ENCODE measurements around the gene ELL. TPM values are rescaled to one million over a fixed set of nuclear protein-coding genes. Genes with fewer than 3 reads are reported as not detected.
A peak's percentile ranks its signal among the peaks of the same experiment; 100 is the strongest.

ELL gene
- total RNA-seq, 1 experiment from 2014 or later: 14.6 TPM

DNA sequence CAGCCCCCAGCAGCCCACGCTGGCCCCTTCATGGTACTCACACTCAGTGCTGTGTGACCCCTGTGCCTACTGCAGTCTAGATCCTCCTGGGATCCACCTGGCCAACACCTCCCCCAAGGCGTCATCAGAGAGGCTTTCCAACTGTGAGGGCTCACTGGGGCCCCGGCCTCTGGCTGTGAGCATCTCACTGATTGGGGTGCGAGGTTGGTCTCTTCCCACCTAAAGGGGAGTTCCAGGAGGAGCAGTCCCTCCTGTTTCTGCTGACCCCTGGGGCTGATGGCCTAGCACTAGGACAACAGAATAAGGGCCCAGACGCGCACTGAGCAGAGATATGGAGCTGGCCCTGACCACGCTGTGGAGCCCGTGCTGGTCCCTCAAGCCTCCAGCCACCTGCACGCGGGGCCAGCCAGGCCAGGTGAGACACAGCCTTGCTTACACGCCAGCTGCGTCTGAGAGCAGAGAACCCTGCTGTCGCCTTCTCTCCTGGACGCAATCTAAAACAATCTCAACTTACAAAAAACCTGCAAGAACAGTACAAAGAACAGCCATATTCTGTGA lies 32.2 kb downstream of the ELL start:
- peaks cover 88% of the 10 kb centered on the region for H3K79me2 ChIP-seq (ENCODE audit: low read depth)
- TF ChIP-seq EZH2 (IDR thresholded peaks at IDR 0.05; ENCODE audit: low read depth): no peak
- TF ChIP-seq, protein P1, sequence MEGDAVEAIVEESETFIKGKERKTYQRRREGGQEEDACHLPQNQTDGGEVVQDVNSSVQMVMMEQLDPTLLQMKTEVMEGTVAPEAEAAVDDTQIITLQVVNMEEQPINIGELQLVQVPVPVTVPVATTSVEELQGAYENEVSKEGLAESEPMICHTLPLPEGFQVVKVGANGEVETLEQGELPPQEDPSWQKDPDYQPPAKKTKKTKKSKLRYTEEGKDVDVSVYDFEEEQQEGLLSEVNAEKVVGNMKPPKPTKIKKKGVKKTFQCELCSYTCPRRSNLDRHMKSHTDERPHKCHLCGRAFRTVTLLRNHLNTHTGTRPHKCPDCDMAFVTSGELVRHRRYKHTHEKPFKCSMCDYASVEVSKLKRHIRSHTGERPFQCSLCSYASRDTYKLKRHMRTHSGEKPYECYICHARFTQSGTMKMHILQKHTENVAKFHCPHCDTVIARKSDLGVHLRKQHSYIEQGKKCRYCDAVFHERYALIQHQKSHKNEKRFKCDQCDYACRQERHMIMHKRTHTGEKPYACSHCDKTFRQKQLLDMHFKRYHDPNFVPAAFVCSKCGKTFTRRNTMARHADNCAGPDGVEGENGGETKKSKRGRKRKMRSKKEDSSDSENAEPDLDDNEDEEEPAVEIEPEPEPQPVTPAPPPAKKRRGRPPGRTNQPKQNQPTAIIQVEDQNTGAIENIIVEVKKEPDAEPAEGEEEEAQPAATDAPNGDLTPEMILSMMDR (conservative IDR thresholded peaks at IDR 0.05): no peak
- H3K4me1 ChIP-seq (replicated peaks; ENCODE audit: insufficient read depth): peaks cover 10% of the 10 kb centered on the region; the same call in 1 of the 2 replicates
- BruUV-seq (replicated peaks): no TSS peak
- ChIA-PET POLR2A (ENCODE audit: unreplicated experiment) (interaction anchor here (0.6 kb wide), 1 partner anchor 82 kb away, joined by 6 read pairs; the partner anchor contains the start of gene UBA52), CTCF (no interaction called here)
- H3K4me3 ChIP-seq: no peak overlapping the region
- no peaks in the 10 kb centered on the region for H3K9me2 ChIP-seq (ENCODE audit: insufficient read depth)
- H3F3A ChIP-seq (ENCODE audit: insufficient read depth, low read depth): peaks cover 12% of the 10 kb centered on the region; the same call in 1 of the 2 replicates
- H3K27ac ChIP-seq: no peak overlapping the region
- H4K20me1 ChIP-seq (ENCODE audit: insufficient read depth): peaks cover 95% of the 10 kb centered on the region
- H3K4me2 ChIP-seq: no peak overlapping the region
- H3K27me3 ChIP-seq (ENCODE audit: insufficient read depth, low read depth): no peaks in the 10 kb centered on the region
- H3K36me3 ChIP-seq (ENCODE audit: low read depth): no peaks in the 10 kb centered on the region
- intact Hi-C loops (cut with micrococcal nuclease; ENCODE audit: unreplicated experiment): no loop called here
- H3K9me3 ChIP-seq (ENCODE audit: insufficient read depth, low read depth): no peaks in the 10 kb centered on the region
- no peak overlapping the region for H2AFZ ChIP-seq
- no peak for DNase-seq

DNA sequence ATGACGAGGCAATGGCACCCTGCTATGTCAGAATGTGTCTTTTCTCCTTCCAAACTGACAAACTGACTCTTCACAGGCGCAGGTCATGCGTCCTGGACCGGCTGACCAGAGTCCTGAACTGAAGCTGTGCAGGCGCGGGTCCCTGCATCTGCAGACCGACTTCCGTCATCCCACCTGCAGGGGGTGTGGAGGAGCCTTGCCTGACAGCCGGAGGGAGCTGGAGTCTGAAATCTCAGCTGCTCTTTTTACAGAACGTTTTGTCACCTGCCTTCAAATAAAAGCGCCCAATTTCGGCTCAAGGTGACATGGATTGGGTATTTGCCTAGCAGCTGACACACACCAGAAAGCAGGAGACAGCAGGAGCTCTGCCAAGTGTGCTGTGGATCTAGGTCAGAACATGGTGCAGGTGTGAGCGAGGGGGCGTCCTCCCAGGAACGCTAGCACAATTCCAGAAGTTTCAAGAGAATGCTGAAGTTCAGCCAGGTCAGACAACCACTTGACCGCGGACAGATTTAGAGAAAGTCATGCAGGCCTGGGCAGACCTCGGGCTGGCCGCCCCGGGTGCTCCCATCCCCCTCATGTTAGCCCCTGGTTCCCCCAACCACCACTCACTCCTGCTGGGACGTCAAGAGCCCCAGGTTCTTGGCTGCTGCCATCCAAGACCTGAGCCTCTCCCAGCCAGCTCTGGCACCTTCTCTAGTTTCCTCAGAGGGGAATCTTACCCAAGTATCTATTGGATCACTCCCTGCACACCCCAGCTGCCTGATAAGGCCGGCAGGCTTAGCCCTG lies 32.8 kb downstream of the ELL start:
- no peak overlapping the region for H3K4me2 ChIP-seq
- peaks cover 12% of the 10 kb centered on the region; the same call in 1 of the 2 replicates for H3F3A ChIP-seq (ENCODE audit: insufficient read depth, low read depth)
- ChIA-PET POLR2A (ENCODE audit: unreplicated experiment) (interaction anchor here (0.6 to 0.7 kb wide), 2 partner anchors 83 to 358 kb away, joined by 4 to 6 read pairs; partner anchors contain the start of gene UBA52), CTCF (no interaction called here)
- H3K36me3 ChIP-seq (ENCODE audit: low read depth): no peaks in the 10 kb centered on the region
- peaks cover 10% of the 10 kb centered on the region; the same call in 1 of the 2 replicates for H3K4me1 ChIP-seq (replicated peaks; ENCODE audit: insufficient read depth)
- no peak for TF ChIP-seq EZH2 (IDR thresholded peaks at IDR 0.05; ENCODE audit: low read depth)
- TF ChIP-seq, protein P1 (conservative IDR thresholded peaks at IDR 0.05): 0 out of 2 replicates have a peak, but pooled peaks have one; percentile 2
- no TSS peak for BruUV-seq (replicated peaks)
- H3K4me3 ChIP-seq: no peak overlapping the region
- intact Hi-C loops (cut with micrococcal nuclease; ENCODE audit: unreplicated experiment): no loop called here
- H2AFZ ChIP-seq: no peak overlapping the region
- H3K9me3 ChIP-seq (ENCODE audit: insufficient read depth, low read depth): no peaks in the 10 kb centered on the region
- no peak overlapping the region for H3K27ac ChIP-seq
- no peaks in the 10 kb centered on the region for H3K9me2 ChIP-seq (ENCODE audit: insufficient read depth)
- H3K79me2 ChIP-seq (ENCODE audit: low read depth): peaks cover 90% of the 10 kb centered on the region
- H3K27me3 ChIP-seq (ENCODE audit: insufficient read depth, low read depth): no peaks in the 10 kb centered on the region
- peaks cover 90% of the 10 kb centered on the region for H4K20me1 ChIP-seq (ENCODE audit: insufficient read depth)
- no peak for DNase-seq

DNA sequence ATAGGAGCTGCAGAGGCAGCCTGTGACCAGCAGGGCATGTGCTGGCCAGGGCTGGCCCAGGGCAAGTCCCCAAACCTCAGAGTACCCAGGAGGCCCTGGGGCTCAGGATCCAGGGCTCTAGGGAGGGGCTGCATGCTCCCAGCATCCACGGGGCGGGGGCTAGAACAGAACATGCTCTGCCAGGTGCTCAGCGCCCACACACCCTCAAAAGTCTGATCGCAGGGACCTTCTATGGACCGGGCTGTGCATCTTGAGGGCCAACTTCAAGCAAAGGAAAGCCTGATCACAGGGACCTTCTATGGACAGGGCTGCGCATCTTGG lies 33.5 kb downstream of the ELL start:
- no peak for DNase-seq
- intact Hi-C loops (cut with micrococcal nuclease; ENCODE audit: unreplicated experiment): no loop called here
- peaks cover 10% of the 10 kb centered on the region; the same call in 1 of the 2 replicates for H3K4me1 ChIP-seq (replicated peaks; ENCODE audit: insufficient read depth)
- H3K9me3 ChIP-seq (ENCODE audit: insufficient read depth, low read depth): no peaks in the 10 kb centered on the region
- peaks cover 18% of the 10 kb centered on the region for H3F3A ChIP-seq (ENCODE audit: insufficient read depth, low read depth)
- H3K79me2 ChIP-seq (ENCODE audit: low read depth): peaks cover 90% of the 10 kb centered on the region
- peaks cover 91% of the 10 kb centered on the region for H4K20me1 ChIP-seq (ENCODE audit: insufficient read depth)
- no peak overlapping the region for H3K4me2 ChIP-seq
- no peaks in the 10 kb centered on the region for H3K27me3 ChIP-seq (ENCODE audit: insufficient read depth, low read depth)
- CTCF ChIA-PET: no interaction called here
- TF ChIP-seq, protein P1 (conservative IDR thresholded peaks at IDR 0.05): peak; percentile 44; the same call in 1 of the 2 replicates
- TF ChIP-seq EZH2 (IDR thresholded peaks at IDR 0.05; ENCODE audit: low read depth): no peak
- no peak overlapping the region for H3K27ac ChIP-seq
- H2AFZ ChIP-seq: no peak overlapping the region
- no peaks in the 10 kb centered on the region for H3K9me2 ChIP-seq (ENCODE audit: insufficient read depth)
- POLR2A ChIA-PET (ENCODE audit: unreplicated experiment): no interaction called here
- H3K36me3 ChIP-seq (ENCODE audit: low read depth): no peaks in the 10 kb centered on the region
- H3K4me3 ChIP-seq: no peak overlapping the region
- no TSS peak for BruUV-seq (replicated peaks)
